ENCODE results near the gene LHFPL6. TPM values are rescaled to one million over a fixed set of nuclear protein-coding genes. Genes with fewer than 3 reads are reported as not detected.
A peak's percentile ranks its signal among the peaks of the same experiment; 100 is the strongest.

The LHFPL6 gene
- total and polyA plus RNA-seq, 2 experiments from 2014 or later, result 7.8 to 9.5 TPM

DNA sequence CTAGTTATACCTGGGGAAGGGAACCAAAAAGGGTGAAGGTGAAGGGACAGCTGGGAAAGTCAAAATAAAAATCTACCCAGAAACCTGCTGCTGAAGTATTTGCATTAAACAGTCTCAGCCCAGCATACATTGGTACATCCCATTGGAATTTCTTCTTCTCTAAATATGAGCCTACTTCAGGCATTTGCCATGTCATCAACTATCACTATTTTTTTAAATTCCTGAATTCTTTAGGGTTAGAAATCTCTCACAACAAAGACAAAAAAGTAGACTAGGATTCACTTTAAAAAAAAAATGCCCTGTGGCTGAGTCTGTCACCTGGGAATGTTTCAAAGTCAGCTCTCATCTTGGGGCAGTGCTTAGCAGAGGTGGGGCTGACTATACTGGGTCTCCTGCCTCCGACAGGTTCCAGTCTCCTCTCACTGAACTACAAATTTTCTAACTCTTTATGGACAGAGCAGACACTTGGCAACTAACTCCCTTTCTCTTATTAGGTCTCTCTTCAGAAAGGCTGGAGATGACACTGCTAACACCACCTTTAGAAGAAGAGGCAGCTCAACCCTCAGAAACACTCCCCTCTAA lies 141.2 kb downstream of the LHFPL6 start:
- Mint-ChIP-seq H3K27ac (no peak overlapping the region), H3K9me3 (no peaks in the 10 kb centered on the region)
- H3K4me2 ChIP-seq, result no peak overlapping the region

DNA sequence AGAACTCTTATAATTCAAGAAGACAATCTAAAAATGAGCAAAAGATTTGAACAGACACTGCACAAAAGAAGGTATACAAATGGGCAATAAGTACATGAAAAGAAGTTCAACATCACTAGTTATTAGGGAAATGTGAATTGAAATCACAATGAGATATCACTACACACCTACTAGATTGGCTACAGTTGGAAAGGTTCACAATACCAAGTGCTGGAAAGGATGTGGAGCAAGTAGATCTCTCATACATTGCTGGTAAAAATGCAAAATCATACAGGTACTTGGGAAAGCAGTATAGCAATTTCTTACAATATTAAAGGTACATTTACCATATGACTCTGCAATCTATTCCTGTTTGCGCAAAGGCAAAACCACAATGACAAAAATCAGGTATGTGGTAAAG lies 145.7 kb downstream of the LHFPL6 start:
- no peak for ATAC-seq
- Mint-ChIP-seq H3K27ac (no peak overlapping the region), H3K4me1 (peaks cover 12% of the 10 kb centered on the region), H3K4me3 (no peak overlapping the region), H3K9me3 (no peaks in the 10 kb centered on the region), H3K36me3 (ENCODE audit: low read depth) (no peaks in the 10 kb centered on the region), H3K27me3 (ENCODE audit: insufficient read depth, low read depth, poor library complexity) (no peaks in the 10 kb centered on the region)
- H3F3A ChIP-seq (replicated peaks; ENCODE audit: low read depth), result no peaks in the 10 kb centered on the region
- H3K9me2 ChIP-seq (ENCODE audit: insufficient read depth), result no peaks in the 10 kb centered on the region
- no peak overlapping the region for H3K4me2 ChIP-seq
- H4K20me1 ChIP-seq (replicated peaks; ENCODE audit: insufficient read depth), result no peaks in the 10 kb centered on the region
- no peak overlapping the region for H2AFZ ChIP-seq
- H3K27me3 ChIP-seq (ENCODE audit: insufficient read depth), result no peaks in the 10 kb centered on the region
- peaks cover 6% of the 10 kb centered on the region for H3K4me1 ChIP-seq (ENCODE audit: insufficient read depth)
- no peak for DNase-seq (ENCODE audit: low spot score)
- H3K79me2 ChIP-seq (replicated peaks; ENCODE audit: insufficient read depth), result no peaks in the 10 kb centered on the region
- H3K27ac ChIP-seq (ENCODE audit: low read depth), result no peak overlapping the region
- H3K4me3 ChIP-seq, result no peak overlapping the region
- TF ChIP-seq JUNB (IDR thresholded peaks at IDR 0.05; ENCODE audit: unreplicated experiment), result no peak
- no peaks in the 10 kb centered on the region for H3K36me3 ChIP-seq (ENCODE audit: insufficient read depth)

More for the DNA sequence above, 141.2 kb downstream of the LHFPL6 start:
- H2AFZ ChIP-seq, result no peak overlapping the region
- no peak overlapping the region for H3K4me3 Mint-ChIP-seq
- TF ChIP-seq JUNB (IDR thresholded peaks at IDR 0.05; ENCODE audit: unreplicated experiment), result no peak
- TF ChIP-seq STAT1 (IDR thresholded peaks at IDR 0.05; ENCODE audit: unreplicated experiment), result no peak
- TF ChIP-seq ETS1 (IDR thresholded peaks at IDR 0.05), result no peak
- TF ChIP-seq EZH2 (IDR thresholded peaks at IDR 0.05; ENCODE audit: low read depth, unreplicated experiment), result no peak
- H3K36me3 Mint-ChIP-seq (ENCODE audit: low read depth), result no peaks in the 10 kb centered on the region
- H3K36me3 ChIP-seq (ENCODE audit: insufficient read depth), result no peaks in the 10 kb centered on the region
- no peaks in the 10 kb centered on the region for H3K27me3 Mint-ChIP-seq (ENCODE audit: insufficient read depth, low read depth, poor library complexity)
- no peaks in the 10 kb centered on the region for H3K27me3 ChIP-seq (ENCODE audit: insufficient read depth)
- ATAC-seq (peak; percentile 31; the same call in 1 of the 3 replicates), DNase-seq (ENCODE audit: low spot score) (no peak)
- H4K20me1 ChIP-seq (replicated peaks; ENCODE audit: insufficient read depth), result no peaks in the 10 kb centered on the region
- H3K9me2 ChIP-seq (ENCODE audit: insufficient read depth), result no peaks in the 10 kb centered on the region
- H3K4me3 ChIP-seq, result no peak overlapping the region
- H3F3A ChIP-seq (replicated peaks; ENCODE audit: low read depth), result no peaks in the 10 kb centered on the region
- no peaks in the 10 kb centered on the region; the same call in 1 of the 2 replicates for H3K4me1 ChIP-seq (ENCODE audit: insufficient read depth)
- H3K4me1 Mint-ChIP-seq, result peaks cover 6% of the 10 kb centered on the region; the same call in 2 of the 3 replicates
- no peak overlapping the region for H3K27ac ChIP-seq (ENCODE audit: low read depth)
- H3K79me2 ChIP-seq (replicated peaks; ENCODE audit: insufficient read depth), result no peaks in the 10 kb centered on the region

DNA sequence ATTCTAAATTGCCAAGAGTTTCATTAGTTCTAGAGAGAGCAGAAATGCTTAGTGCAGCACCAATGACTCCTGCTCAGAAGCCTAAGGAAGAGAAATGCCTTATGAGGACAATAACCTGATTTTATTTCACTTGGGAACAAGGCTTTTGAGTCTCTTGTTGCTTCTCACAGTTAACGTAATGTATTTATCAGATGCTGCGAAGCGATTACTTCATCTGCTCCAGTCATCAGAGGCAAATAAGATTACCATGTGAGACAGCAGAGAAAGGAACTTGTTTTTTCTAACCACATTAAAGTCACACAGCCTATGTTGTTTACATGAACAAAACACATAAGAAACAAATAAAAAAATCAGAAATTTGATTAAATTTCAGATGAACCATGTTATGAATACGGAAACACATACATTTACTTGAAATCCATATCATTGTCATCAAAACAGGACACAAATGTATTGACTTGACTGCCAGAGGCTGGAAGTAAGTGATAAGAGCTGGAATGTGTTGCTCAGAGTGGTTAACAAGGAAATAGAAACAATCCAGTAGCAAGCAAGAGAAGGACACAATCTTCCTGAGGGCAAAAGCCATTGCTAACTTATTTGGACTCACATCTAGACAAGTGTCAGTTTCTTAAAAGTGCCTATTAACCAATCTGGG lies 147.3 kb downstream of the LHFPL6 start:
- no peak overlapping the region for H3K27ac ChIP-seq (ENCODE audit: low read depth)
- Mint-ChIP-seq H3K9me3 (no peaks in the 10 kb centered on the region), H3K36me3 (ENCODE audit: low read depth) (no peaks in the 10 kb centered on the region), H3K27me3 (ENCODE audit: insufficient read depth, low read depth, poor library complexity) (no peaks in the 10 kb centered on the region), H3K4me1 (peaks cover 13% of the 10 kb centered on the region), H3K4me3 (no peak overlapping the region), H3K27ac (no peak overlapping the region)
- no peaks in the 10 kb centered on the region for H3K27me3 ChIP-seq (ENCODE audit: insufficient read depth)
- H2AFZ ChIP-seq, result peak overlapping the region; percentile 48; the same call in 1 of the 2 replicates
- no peak for ATAC-seq
- H3K9me2 ChIP-seq (ENCODE audit: insufficient read depth), result no peaks in the 10 kb centered on the region
- no peaks in the 10 kb centered on the region for H4K20me1 ChIP-seq (replicated peaks; ENCODE audit: insufficient read depth)
- no peak for DNase-seq (ENCODE audit: low spot score)
- H3K4me3 ChIP-seq, result no peak overlapping the region
- no peaks in the 10 kb centered on the region for H3K79me2 ChIP-seq (replicated peaks; ENCODE audit: insufficient read depth)
- peaks cover 8% of the 10 kb centered on the region for H3K4me1 ChIP-seq (ENCODE audit: insufficient read depth)
- H3K36me3 ChIP-seq (ENCODE audit: insufficient read depth), result no peaks in the 10 kb centered on the region
- no peak overlapping the region for H3K4me2 ChIP-seq
- H3F3A ChIP-seq (replicated peaks; ENCODE audit: low read depth), result no peaks in the 10 kb centered on the region
- TF ChIP-seq, protein P1, sequence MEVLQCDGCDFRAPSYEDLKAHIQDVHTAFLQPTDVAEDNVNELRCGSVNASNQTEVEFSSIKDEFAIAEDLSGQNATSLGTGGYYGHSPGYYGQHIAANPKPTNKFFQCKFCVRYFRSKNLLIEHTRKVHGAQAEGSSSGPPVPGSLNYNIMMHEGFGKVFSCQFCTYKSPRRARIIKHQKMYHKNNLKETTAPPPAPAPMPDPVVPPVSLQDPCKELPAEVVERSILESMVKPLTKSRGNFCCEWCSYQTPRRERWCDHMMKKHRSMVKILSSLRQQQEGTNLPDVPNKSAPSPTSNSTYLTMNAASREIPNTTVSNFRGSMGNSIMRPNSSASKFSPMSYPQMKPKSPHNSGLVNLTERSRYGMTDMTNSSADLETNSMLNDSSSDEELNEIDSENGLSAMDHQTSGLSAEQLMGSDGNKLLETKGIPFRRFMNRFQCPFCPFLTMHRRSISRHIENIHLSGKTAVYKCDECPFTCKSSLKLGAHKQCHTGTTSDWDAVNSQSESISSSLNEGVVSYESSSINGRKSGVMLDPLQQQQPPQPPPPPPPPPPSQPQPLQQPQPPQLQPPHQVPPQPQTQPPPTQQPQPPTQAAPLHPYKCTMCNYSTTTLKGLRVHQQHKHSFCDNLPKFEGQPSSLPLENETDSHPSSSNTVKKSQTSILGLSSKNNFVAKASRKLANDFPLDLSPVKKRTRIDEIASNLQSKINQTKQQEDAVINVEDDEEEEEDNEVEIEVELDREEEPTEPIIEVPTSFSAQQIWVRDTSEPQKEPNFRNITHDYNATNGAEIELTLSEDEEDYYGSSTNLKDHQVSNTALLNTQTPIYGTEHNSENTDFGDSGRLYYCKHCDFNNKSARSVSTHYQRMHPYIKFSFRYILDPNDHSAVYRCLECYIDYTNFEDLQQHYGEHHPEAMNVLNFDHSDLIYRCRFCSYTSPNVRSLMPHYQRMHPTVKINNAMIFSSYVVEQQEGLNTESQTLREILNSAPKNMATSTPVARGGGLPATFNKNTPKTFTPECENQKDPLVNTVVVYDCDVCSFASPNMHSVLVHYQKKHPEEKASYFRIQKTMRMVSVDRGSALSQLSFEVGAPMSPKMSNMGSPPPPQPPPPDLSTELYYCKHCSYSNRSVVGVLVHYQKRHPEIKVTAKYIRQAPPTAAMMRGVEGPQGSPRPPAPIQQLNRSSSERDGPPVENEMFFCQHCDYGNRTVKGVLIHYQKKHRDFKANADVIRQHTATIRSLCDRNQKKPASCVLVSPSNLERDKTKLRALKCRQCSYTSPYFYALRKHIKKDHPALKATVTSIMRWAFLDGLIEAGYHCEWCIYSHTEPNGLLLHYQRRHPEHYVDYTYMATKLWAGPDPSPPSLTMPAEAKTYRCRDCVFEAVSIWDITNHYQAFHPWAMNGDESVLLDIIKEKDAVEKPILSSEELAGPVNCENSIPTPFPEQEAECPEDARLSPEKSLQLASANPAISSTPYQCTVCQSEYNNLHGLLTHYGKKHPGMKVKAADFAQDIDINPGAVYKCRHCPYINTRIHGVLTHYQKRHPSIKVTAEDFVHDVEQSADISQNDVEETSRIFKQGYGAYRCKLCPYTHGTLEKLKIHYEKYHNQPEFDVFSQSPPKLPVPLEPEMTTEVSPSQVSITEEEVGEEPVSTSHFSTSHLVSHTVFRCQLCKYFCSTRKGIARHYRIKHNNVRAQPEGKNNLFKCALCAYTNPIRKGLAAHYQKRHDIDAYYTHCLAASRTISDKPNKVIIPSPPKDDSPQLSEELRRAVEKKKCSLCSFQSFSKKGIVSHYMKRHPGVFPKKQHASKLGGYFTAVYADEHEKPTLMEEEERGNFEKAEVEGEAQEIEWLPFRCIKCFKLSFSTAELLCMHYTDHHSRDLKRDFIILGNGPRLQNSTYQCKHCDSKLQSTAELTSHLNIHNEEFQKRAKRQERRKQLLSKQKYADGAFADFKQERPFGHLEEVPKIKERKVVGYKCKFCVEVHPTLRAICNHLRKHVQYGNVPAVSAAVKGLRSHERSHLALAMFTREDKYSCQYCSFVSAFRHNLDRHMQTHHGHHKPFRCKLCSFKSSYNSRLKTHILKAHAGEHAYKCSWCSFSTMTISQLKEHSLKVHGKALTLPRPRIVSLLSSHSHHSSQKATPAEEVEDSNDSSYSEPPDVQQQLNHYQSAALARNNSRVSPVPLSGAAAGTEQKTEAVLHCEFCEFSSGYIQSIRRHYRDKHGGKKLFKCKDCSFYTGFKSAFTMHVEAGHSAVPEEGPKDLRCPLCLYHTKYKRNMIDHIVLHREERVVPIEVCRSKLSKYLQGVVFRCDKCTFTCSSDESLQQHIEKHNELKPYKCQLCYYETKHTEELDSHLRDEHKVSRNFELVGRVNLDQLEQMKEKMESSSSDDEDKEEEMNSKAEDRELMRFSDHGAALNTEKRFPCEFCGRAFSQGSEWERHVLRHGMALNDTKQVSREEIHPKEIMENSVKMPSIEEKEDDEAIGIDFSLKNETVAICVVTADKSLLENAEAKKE (CRISPR knock-in tag; IDR thresholded peaks at IDR 0.05), result no peak
- TF ChIP-seq NANOG (IDR thresholded peaks at IDR 0.05; ENCODE audit: borderline replicate concordance) (no peak), ETS1 (IDR thresholded peaks at IDR 0.05) (no peak), STAT1 (IDR thresholded peaks at IDR 0.05; ENCODE audit: unreplicated experiment) (no peak), ZNF114 (CRISPR knock-in tag; IDR thresholded peaks at IDR 0.05) (no peak)

Data from GM23338 (cell line).